ENCODE data around the gene CTSS.

The CTSS gene

GRCh38 chr1:150765296-150765976, at the start of gene CTSS:
Gene CTSS (minus strand): TSS chr1:150765778. CDS start chr1:150764763, 1,015 bp downstream.
- TF ChIP-seq GATA3 (IDR thresholded peaks at IDR 0.05; ENCODE audit: low read depth, low read length): no peak
- TF ChIP-seq GATA2 (IDR thresholded peaks at IDR 0.05; ENCODE audit: low read depth, low read length): no peak

GRCh38 chr1:150813028-150813707, 47.6 kb upstream of the CTSS start:
- TF ChIP-seq GATA3 (IDR thresholded peaks at IDR 0.05; ENCODE audit: low read depth, low read length) (no peak), GATA2 (IDR thresholded peaks at IDR 0.05; ENCODE audit: low read depth, low read length) (no peak)

- TF ChIP-seq GATA3 (IDR thresholded peaks at IDR 0.05; ENCODE audit: low read depth, low read length) (no peak), GATA2 (IDR thresholded peaks at IDR 0.05; ENCODE audit: low read depth, low read length) (peak; percentile 49; the same call in 1 of the 2 replicates)
Observed at GRCh38 chr1:150810958-150811659, 45.5 kb upstream of the CTSS start.

DNA sequence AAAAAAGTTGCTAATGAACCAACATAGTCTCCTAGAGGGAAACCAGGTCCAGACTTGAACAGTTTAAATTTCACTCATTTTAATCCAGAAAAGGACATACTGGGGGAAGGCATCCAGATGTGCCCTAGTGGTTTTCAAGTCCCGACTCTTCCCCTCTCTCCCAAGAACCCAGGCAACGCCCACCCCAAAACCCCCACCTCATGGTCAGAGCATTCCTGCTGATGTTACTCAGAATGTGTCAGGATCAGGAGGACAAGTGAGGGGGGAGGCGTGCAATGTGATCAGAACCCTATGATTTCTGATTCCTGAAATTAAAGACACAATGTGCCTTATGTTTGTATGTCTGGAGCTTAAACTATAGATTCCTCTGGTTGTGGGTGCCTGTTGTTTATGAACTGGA, 44.1 kb upstream of the CTSS start:
- TF ChIP-seq GATA3 (IDR thresholded peaks at IDR 0.05; ENCODE audit: low read depth, low read length): no peak
- TF ChIP-seq GATA2 (IDR thresholded peaks at IDR 0.05; ENCODE audit: low read depth, low read length): no peak

DNA sequence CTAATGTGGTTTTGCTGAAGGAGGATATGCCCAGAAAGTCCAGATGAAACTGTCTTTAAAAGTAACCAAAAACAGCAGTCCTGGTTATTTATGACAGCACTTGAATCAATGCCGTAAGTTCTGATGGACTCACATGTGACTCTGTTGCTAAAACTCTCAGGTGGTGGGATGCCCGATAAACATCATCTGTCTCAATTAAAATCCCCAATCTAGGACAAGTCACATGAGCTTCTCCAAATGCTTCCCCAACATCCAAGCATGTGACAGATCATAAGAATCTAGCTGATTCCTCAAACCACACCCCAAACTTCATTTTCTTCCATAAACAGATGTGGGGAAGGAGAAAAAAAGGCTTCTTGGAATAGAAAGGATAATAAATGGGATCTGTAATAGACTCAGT, 43.3 kb upstream of the CTSS start:
- no peak for TF ChIP-seq GATA2 (IDR thresholded peaks at IDR 0.05; ENCODE audit: low read depth, low read length)
- no peak for TF ChIP-seq GATA3 (IDR thresholded peaks at IDR 0.05; ENCODE audit: low read depth, low read length)

DNA sequence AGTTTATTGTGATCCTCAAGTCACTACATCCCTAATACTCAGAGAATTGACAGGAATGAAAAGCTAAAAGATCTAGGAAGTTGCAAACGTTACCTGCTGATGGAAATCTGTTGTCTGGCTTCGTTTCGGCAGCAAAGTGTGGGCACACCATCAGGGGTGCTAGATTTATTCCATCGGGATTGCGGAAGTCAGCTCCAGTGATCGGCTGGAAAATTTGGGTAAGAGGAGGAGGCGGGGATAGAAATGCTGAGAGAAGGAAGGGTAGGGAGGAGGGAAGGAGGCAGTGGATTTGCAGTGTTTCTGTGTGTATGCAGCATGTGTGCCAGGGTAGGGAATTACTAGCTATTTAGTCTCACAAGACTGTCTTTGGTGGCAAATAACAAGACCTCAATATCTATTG, 42.5 kb upstream of the CTSS start, which contains the start of gene CTSK:
Gene CTSK, minus strand, starts transcription at position 140 of the 400 bp plus-strand sequence. CDS start 1,455 bp downstream, outside the sequence.
- TF ChIP-seq GATA2 (IDR thresholded peaks at IDR 0.05; ENCODE audit: low read depth, low read length) (no peak), GATA3 (IDR thresholded peaks at IDR 0.05; ENCODE audit: low read depth, low read length) (no peak)

DNA sequence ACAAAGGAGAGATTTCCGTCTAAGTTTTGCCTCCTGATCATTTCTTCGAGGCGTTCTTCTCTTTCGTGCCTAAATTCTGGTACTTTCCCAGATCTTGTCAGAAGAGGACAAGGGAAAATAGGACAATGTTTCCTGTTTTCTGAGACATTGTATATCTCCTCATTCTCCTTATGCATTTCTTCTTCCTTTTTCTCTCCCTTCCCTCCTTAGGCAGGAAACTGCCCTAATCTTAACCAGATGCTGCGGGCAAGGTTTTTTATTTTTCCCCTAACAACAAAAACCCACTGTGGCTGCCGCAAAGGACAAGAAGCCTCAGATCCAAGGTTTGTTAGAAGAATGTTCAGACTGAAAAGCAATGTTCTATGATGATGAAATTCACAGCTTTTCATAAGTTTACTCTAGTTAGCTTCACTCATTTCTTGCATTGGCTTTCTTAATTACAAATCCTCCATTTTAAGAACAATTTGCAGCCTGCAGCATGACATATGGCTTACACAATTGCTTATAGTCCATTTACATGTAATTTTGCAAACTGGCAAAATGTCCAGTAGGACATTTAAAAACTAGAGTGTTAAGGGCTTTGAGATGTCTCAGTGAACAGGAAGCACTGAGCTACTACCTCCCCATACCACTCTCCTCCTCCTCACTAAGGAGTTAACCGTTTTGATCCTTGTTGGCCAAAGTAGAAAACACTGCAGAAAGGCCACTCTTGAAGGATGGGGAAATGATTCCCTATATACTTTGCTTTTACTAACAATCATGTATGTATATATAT, 41.9 kb upstream of the CTSS start:
- TF ChIP-seq GATA2 (IDR thresholded peaks at IDR 0.05; ENCODE audit: low read depth, low read length) (no peak), GATA3 (IDR thresholded peaks at IDR 0.05; ENCODE audit: low read depth, low read length) (no peak)

GRCh38 chr1:150805899-150806298, 40.3 kb upstream of the CTSS start:
- TF ChIP-seq GATA2 (IDR thresholded peaks at IDR 0.05; ENCODE audit: low read depth, low read length) (no peak), GATA3 (IDR thresholded peaks at IDR 0.05; ENCODE audit: low read depth, low read length) (no peak)

- TF ChIP-seq GATA3 (IDR thresholded peaks at IDR 0.05; ENCODE audit: low read depth, low read length) (no peak), GATA2 (IDR thresholded peaks at IDR 0.05; ENCODE audit: low read depth, low read length) (no peak)
Observed at GRCh38 chr1:150804671-150805070, 39.1 kb upstream of the CTSS start.

DNA sequence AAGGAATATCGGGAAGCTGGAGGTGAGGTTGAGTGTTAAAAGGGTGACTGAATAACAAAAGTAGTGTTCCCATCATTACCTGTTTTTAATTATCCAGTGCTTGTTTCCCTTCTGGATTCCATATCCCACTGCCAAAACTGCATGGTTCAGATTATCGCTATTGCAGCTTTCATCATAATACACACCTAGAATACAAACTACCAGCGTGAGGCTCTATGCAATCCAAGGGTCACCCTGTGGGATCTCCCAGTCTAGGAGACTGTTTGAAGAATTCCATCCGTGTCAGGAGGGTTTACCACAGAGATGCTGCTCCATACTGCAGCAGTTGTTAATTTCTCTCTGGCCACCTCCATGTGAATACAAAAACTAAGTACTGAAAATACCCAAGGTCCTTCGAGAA, 33.5 kb upstream of the CTSS start:
- no peak for TF ChIP-seq GATA3 (IDR thresholded peaks at IDR 0.05; ENCODE audit: low read depth, low read length)
- no peak for TF ChIP-seq GATA2 (IDR thresholded peaks at IDR 0.05; ENCODE audit: low read depth, low read length)

DNA sequence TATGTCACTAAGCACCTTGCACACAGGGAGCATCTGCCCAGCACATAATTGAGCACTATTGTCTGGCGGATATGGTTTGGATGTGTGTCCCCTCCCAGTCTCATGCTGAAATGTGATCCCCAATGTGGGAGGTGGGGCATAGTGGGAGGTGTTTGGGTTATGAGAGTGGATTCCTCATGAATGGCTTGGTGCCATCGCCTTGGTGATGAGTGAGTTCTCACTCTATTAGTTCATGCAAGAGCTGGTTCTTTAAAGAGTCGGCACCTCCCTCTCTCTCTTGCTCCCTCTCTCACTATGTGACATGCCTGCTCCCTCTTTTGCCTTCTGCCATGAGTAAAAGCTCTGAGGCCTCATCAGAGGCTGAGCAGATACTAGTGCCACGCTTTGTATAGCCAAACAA, 32.9 kb upstream of the CTSS start:
- TF ChIP-seq GATA2 (IDR thresholded peaks at IDR 0.05; ENCODE audit: low read depth, low read length) (no peak), GATA3 (IDR thresholded peaks at IDR 0.05; ENCODE audit: low read depth, low read length) (no peak)

DNA sequence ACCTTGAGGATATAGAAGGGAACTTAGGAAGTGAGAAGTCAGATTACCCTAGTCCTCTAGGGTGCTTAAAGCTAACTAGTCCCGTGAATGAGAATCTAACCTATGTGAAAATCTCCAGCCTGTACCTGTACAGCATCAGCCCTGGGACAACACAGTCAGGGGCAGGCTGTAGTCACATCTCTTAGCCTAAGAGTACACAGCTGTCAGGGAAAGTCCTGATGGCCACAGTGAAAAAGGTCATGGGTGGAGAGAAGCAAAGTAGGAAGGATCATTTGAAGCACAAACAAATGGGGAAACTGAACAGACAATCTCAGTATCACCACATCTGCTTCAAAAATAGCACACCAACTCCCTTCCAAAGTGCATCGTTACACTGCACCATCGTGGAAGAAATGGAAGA, 30.8 kb upstream of the CTSS start:
- TF ChIP-seq GATA3 (IDR thresholded peaks at IDR 0.05; ENCODE audit: low read depth, low read length): no peak
- no peak for TF ChIP-seq GATA2 (IDR thresholded peaks at IDR 0.05; ENCODE audit: low read depth, low read length)

GRCh38 chr1:150793221-150793620, 27.6 kb upstream of the CTSS start:
- TF ChIP-seq GATA3 (IDR thresholded peaks at IDR 0.05; ENCODE audit: low read depth, low read length) (no peak), GATA2 (IDR thresholded peaks at IDR 0.05; ENCODE audit: low read depth, low read length) (no peak)

GRCh38 chr1:150791585-150791984, 26.0 kb upstream of the CTSS start:
- TF ChIP-seq GATA2 (IDR thresholded peaks at IDR 0.05; ENCODE audit: low read depth, low read length) (no peak), GATA3 (IDR thresholded peaks at IDR 0.05; ENCODE audit: low read depth, low read length) (no peak)
